ENCODE data around the gene FANCL.
"Not testable (repeated sequence)": the region's sequence is repeated elsewhere in the genome, so short reads cannot be mapped to it uniquely, and the experiment has no call there.

FANCL gene

GRCh38 chr2:58206785-58207184 is 34.3 kb downstream of the FANCL start:
- no peak for DNase-seq (ENCODE audit: low read depth)

- DNase-seq (ENCODE audit: low read depth) = no peak
Observed at GRCh38 chr2:58204195-58204959, 36.7 kb downstream of the FANCL start.

- DNase-seq (ENCODE audit: low read depth) = no peak
Observed at GRCh38 chr2:58203018-58203417, 38.1 kb downstream of the FANCL start.

- DNase-seq (ENCODE audit: low read depth) = no peak
Observed at GRCh38 chr2:58202404-58202803, 38.7 kb downstream of the FANCL start.

GRCh38 chr2:58197894-58198293 is 43.2 kb downstream of the FANCL start:
- no peak for DNase-seq (ENCODE audit: low read depth)

GRCh38 chr2:58195662-58196061 is 45.5 kb downstream of the FANCL start:
- no peak for DNase-seq (ENCODE audit: low read depth)

- DNase-seq (ENCODE audit: low read depth) = no peak
Observed at GRCh38 chr2:58194458-58194857, 46.7 kb downstream of the FANCL start.

GRCh38 chr2:58187022-58187421 is 54.1 kb downstream of the FANCL start:
- DNase-seq (ENCODE audit: low read depth) = not testable (repeated sequence)

GRCh38 chr2:58186501-58186900 is 54.6 kb downstream of the FANCL start:
- DNase-seq (ENCODE audit: low read depth) = no peak

- DNase-seq (ENCODE audit: low read depth) = no peak
Observed at GRCh38 chr2:58182527-58182926, 58.6 kb downstream of the FANCL start.

- no peak for DNase-seq (ENCODE audit: low read depth)
Observed at GRCh38 chr2:58180635-58181034, 60.5 kb downstream of the FANCL start.

- DNase-seq (ENCODE audit: low read depth) = not testable (repeated sequence)
Observed at GRCh38 chr2:58180175-58180574, 61.0 kb downstream of the FANCL start.

- DNase-seq (ENCODE audit: low read depth) = not testable (repeated sequence)
Observed at GRCh38 chr2:58177187-58177586, 63.9 kb downstream of the FANCL start.

- not testable (repeated sequence) for DNase-seq (ENCODE audit: low read depth)
Observed at GRCh38 chr2:58171831-58172230, 69.3 kb downstream of the FANCL start.

- not testable (repeated sequence) for DNase-seq (ENCODE audit: low read depth)
Observed at GRCh38 chr2:58170334-58170933, 70.7 kb downstream of the FANCL start.

GRCh38 chr2:58169845-58170244 is 71.3 kb downstream of the FANCL start:
- not testable (repeated sequence) for DNase-seq (ENCODE audit: low read depth)

GRCh38 chr2:58168130-58168529 is 73.0 kb downstream of the FANCL start:
- DNase-seq (ENCODE audit: low read depth) = not testable (repeated sequence)

- DNase-seq (ENCODE audit: low read depth) = no peak
Observed at GRCh38 chr2:58163913-58164312, 77.2 kb downstream of the FANCL start.

GRCh38 chr2:58158481-58158880 is 82.6 kb downstream of the FANCL start:
- no peak for DNase-seq (ENCODE audit: low read depth)

GRCh38 chr2:58157754-58158153 is 83.4 kb downstream of the FANCL start:
- no peak for DNase-seq (ENCODE audit: low read depth)

- no peak for DNase-seq (ENCODE audit: low read depth)
Observed at GRCh38 chr2:58156780-58157179, 84.3 kb downstream of the FANCL start.

- no peak for DNase-seq (ENCODE audit: low read depth)
Observed at GRCh38 chr2:58155160-58155778, 85.9 kb downstream of the FANCL start.

GRCh38 chr2:58146707-58147106 is 94.4 kb downstream of the FANCL start:
- no peak for DNase-seq (ENCODE audit: low read depth)

Measured in fibroblast of the conjunctiva (primary cell).